Activated CD8-positive, alpha-beta T cell treated with anti-CD3 and anti-CD28 coated beads, Interleukin-2, amount 10 ng/mL, durations not matched to agents 7 days and 5 days (primary cell): ENCODE data around the gene CBX7. TPM values are rescaled to one million over a fixed set of nuclear protein-coding genes. Genes with fewer than 3 reads are reported as not detected.

ENCODE experiments used
- ATAC-seq: fragments of 150-1000 bp; cut with Tn5 transposase; one replicate; pipeline ENCODE4 v1.10.0; 2021; ENCODE audit warnings: moderate library complexity
- CTCF ChIA-PET: fragments of 350-600 bp; sonication (Branson Sonifier 250); formaldehyde crosslinking; loops from one replicate; lab custom pipeline; 2021; ENCODE audit warnings: antibody characterized with exemption; lab: Charles Lee
- POLR2A ChIA-PET: fragments of 350-600 bp; sonication (Branson Sonifier 250); formaldehyde crosslinking; loops from one replicate; lab custom pipeline; 2021; ENCODE audit warnings: antibody characterized with exemption; lab: Charles Lee
- DNase-seq: peaks from one replicate; pipeline ENCODE4 v3.0.0-alpha.2; 2020
- H3K27ac Mint-ChIP-seq: one replicate; pipeline ENCODE4 v1.8.0; 2021; ENCODE audit warnings: mild to moderate bottlenecking, mixed read lengths
- H3K27me3 Mint-ChIP-seq: one replicate; pipeline ENCODE4 v1.8.0; 2021; ENCODE audit warnings: low read depth, mixed read lengths
- H3K36me3 Mint-ChIP-seq: one replicate; pipeline ENCODE4 v1.8.0; 2021; ENCODE audit warnings: low read depth, mixed read lengths
- H3K4me1 Mint-ChIP-seq: one replicate; pipeline ENCODE4 v1.8.0; 2021; ENCODE audit warnings: low read depth, mixed read lengths
- H3K4me3 Mint-ChIP-seq: one replicate; pipeline ENCODE4 v1.8.0; 2021; ENCODE audit warnings: mild to moderate bottlenecking, mixed read lengths
- H3K9me3 Mint-ChIP-seq: one replicate; pipeline ENCODE4 v1.8.0; 2022; ENCODE audit warnings: mixed read lengths; ENCODE audit not compliant: insufficient read depth
- total RNA-seq, 2 experiments: library from RNA; stranded (reverse); gene quantifications; one replicate each; pipeline ENCODE4 v1.2.3, GENCODE V29; 2021

CBX7 gene
- total RNA-seq, 2 experiments from 2014 or later: 8.6 to 8.7 TPM

DNA sequence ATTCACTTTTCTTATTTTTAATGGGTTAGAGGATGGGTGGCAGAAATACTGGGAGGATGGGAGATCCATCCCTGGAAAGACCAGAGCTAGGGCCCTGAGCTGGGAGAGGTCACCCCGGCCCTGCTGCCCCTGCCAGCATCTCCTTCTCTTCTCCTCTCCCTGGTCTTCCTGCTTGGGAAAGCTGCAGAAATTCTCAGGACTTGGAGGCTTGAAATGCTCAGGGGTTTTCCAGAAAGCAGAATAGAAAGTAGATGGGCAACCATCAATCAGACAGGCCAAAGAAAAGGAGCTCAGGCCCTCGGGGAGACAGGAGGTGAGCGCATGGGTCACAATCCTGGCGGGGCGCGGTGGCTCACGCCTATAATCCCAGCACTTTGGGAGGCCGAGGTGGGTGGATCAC lies 53.9 kb downstream of the CBX7 start:
- ATAC-seq: no peak
- H3K36me3 Mint-ChIP-seq: peaks cover 37% of the 10 kb centered on the region
- H3K4me3 Mint-ChIP-seq: peak overlapping the region; percentile 90

DNA sequence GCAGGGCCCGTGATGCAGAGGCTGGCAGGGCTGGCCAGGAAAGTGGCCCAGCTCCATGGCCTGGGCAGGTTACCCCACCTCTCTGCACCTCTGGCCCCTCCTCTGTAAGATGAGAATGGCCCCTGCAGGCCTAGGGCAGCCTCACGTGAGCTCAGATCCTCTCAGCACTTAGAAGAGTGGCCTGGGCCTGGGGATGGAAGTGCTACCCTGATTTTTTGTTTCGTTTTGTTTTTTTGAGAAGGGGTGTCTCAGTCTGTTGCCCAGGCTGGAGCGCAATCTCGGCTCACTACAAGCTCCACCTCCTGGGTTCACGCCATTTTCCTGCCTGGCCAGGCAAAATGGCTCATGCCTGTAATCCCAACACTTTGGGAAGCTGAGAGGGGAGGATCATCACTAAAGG lies 54.5 kb downstream of the CBX7 start:
- POLR2A ChIA-PET: interaction anchor here (0.6 to 2.4 kb wide), 9 partner anchors 8 to 30 kb away, joined by 3 to 13 read pairs (median 4); partner anchors contain the start of gene APOBEC3G
- no peaks in the 10 kb centered on the region for H3K27me3 Mint-ChIP-seq
- peak overlapping the region; percentile 95 for H3K27ac Mint-ChIP-seq
- peaks cover 78% of the 10 kb centered on the region for H3K4me1 Mint-ChIP-seq
- H3K4me3 Mint-ChIP-seq: peak overlapping the region; percentile 90
- ATAC-seq (peak; percentile 22), DNase-seq (no peak)
- CTCF ChIA-PET: interaction anchor here (0.6 to 1.5 kb wide), 4 partner anchors 20 to 531 kb away, joined by 3 to 6 read pairs (median 3); partner anchors contain the start of gene APOBEC3G
- no peaks in the 10 kb centered on the region for H3K9me3 Mint-ChIP-seq
- peaks cover 32% of the 10 kb centered on the region for H3K36me3 Mint-ChIP-seq

More for the DNA sequence above, 53.9 kb downstream of the CBX7 start:
- Mint-ChIP-seq H3K4me1 (peaks cover 78% of the 10 kb centered on the region), H3K27me3 (no peaks in the 10 kb centered on the region), H3K9me3 (no peaks in the 10 kb centered on the region), H3K27ac (peak overlapping the region; percentile 95)
- CTCF ChIA-PET: interaction anchor here (0.6 to 1.5 kb wide), 6 partner anchors 12 to 532 kb away, joined by 3 to 6 read pairs (median 3); partner anchors contain the start of gene APOBEC3G
- DNase-seq: no peak
- POLR2A ChIA-PET: interaction anchor here (0.6 to 2.4 kb wide), 11 partner anchors 8 to 397 kb away, joined by 3 to 13 read pairs (median 4); partner anchors contain the start of gene APOBEC3G

DNA sequence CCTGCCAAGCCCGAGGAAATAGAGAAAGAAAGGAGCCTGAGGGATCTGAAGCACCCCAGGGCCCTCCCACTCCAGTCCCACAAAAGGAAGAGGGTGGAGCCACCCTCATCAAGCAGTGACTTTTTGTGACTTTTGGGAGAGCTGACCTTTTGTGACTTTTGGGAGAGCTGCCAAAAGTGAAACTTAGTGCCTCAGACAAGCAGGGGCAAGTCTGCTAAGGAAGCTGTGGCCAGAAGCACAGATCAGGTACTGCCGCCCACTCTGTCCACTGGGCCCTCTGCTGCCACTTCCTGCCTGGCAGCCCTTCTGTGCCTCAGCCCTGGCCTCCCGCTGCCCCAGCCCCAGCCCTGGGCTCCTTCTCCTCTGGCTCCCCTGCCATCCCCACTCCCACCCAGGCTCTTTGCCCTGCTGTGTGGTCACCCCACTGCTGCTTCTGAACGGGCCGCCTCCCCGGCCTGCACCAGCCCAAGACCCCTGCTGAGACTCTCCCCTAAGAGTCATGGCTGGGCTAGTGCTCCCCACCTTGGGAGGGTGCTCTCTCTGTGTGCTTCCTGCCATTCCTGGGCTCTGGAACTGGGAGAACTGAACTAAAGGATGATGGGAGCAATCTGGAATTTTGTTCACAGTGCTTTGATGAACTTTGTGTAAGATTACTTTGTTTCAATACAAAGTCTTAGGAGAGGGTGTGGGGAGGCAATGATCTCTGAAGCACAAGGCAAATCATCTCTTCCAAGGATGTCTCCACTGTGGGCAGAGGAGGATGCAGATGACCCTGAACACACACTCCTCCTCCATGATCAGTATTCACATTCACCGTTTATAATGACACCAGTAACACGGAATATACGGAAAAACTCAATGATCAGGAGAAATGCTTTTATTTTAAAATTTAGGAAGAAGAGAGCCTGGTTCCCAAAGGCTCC lies 55.1 kb downstream of the CBX7 start, which contains the start of gene APOBEC3H:
Gene APOBEC3H (plus strand): TSS at position 147 of the 923 bp plus-strand sequence. CDS start 3,035 bp downstream, outside the sequence.
- DNase-seq (peak; percentile 70), ATAC-seq (peak; percentile 71)
- H3K4me3 Mint-ChIP-seq: peak within 1 kb of the TSS; percentile 90
- H3K27ac Mint-ChIP-seq: peak within 1 kb of the TSS; percentile 95
- H3K36me3 Mint-ChIP-seq: peaks cover 29% of the 10 kb centered on the region
- no peaks in the 10 kb centered on the region for H3K9me3 Mint-ChIP-seq
- ChIA-PET POLR2A (interaction anchor here (0.7 to 2.4 kb wide), 6 partner anchors 8 to 1288 kb away, joined by 3 to 13 read pairs (median 4); no protein-coding TSS in a partner anchor), CTCF (interaction anchor here (0.7 to 1.5 kb wide), 3 partner anchors 20 to 46 kb away, joined by 3 to 6 read pairs (median 3); no protein-coding TSS in a partner anchor)
- no peaks in the 10 kb centered on the region for H3K27me3 Mint-ChIP-seq
- peaks cover 84% of the 10 kb centered on the region for H3K4me1 Mint-ChIP-seq

DNA sequence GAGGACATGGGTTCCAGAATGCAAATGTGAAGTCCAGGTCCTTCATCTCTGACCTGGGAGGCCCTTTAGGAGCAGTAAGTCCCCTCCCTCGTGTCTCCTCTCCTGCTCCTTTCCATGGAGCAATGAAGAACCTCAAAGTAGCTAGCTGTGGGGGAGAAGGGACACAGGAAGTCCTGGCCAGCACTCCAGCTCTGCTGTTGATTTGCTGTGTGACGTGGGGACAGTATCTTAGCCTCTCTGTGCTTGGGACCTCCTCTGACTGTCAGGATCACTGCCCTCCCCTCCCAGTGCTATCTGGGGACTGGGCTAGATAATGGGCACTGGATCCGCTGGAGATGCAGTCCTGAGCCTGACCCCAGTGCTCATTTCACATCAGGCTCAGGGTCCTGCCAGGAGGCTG lies 56.5 kb downstream of the CBX7 start:
- H3K36me3 Mint-ChIP-seq: peaks cover 37% of the 10 kb centered on the region
- no peak for ATAC-seq
- POLR2A ChIA-PET: interaction anchor here (0.8 kb wide), 1 partner anchor 74 kb away, joined by 3 read pairs; no protein-coding TSS in a partner anchor
- peak overlapping the region; percentile 45 for H3K4me3 Mint-ChIP-seq
- no peak for DNase-seq
- CTCF ChIA-PET: interaction anchor here (1.4 kb wide), 1 partner anchor 93 kb away, joined by 4 read pairs; no protein-coding TSS in a partner anchor
- H3K4me1 Mint-ChIP-seq: peaks cover 97% of the 10 kb centered on the region
- peak overlapping the region; percentile 95 for H3K27ac Mint-ChIP-seq
- H3K9me3 Mint-ChIP-seq: no peaks in the 10 kb centered on the region
- no peaks in the 10 kb centered on the region for H3K27me3 Mint-ChIP-seq

- ChIA-PET POLR2A (interaction anchor here (0.9 to 1.0 kb wide), 3 partner anchors 16 to 224 kb away, joined by 3 read pairs; no protein-coding TSS in a partner anchor), CTCF (interaction anchor here (1.1 to 1.5 kb wide), 4 partner anchors 21 to 92 kb away, joined by 3 to 4 read pairs (median 4); no protein-coding TSS in a partner anchor)
- ATAC-seq (no peak), DNase-seq (peak; percentile 48)
- peaks cover 38% of the 10 kb centered on the region for H3K36me3 Mint-ChIP-seq
- no peaks in the 10 kb centered on the region for H3K9me3 Mint-ChIP-seq
- H3K4me3 Mint-ChIP-seq: peak overlapping the region; percentile 52
- H3K4me1 Mint-ChIP-seq: peaks cover 98% of the 10 kb centered on the region
- H3K27ac Mint-ChIP-seq: peak overlapping the region; percentile 95
- no peaks in the 10 kb centered on the region for H3K27me3 Mint-ChIP-seq
These were observed 57.6 kb downstream of the CBX7 start for GRCh38 chr22:39094717-39095389.

DNA sequence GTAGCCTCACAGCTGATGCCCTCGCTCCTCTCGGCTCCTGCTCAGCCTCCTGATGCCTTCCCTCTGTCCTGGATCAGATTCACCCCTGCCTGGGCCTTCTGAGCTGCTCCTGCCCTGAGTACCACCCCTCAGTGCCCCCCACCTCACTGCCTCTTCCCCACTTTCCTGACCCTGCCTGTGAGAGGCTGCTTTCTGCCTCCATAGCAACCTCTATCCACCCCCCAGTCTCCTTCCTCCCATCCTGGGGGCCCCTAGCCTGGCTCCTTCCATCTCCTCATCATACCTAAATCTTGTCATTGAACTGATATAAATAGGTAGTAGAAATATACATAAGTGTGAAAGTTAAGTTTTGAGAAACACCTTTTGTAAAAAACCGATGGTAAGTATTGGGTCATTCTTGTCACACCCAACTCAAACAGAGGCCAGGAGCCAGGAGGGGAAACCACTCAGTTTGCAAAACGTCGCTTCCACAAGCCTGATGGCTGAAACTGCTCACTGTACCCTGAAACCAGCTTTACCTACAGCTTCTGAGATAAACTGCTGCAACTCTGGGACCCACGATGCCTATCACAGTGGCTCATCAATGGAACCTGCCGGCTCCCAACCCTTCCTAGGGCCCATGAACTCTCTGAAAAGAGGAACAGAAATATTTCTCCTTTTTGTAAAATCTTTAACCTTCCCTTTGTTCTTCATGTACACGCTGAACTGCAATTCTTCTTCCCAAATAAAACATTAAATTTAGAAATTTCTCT lies 60.2 kb downstream of the CBX7 start:
- POLR2A ChIA-PET: interaction anchor here (1.0 kb wide), 1 partner anchor 26 kb away, joined by 3 read pairs; no protein-coding TSS in a partner anchor
- DNase-seq: no peak
- Mint-ChIP-seq H3K27ac (peak overlapping the region; percentile 100), H3K4me1 (peaks cover 98% of the 10 kb centered on the region), H3K27me3 (no peaks in the 10 kb centered on the region), H3K36me3 (peaks cover 45% of the 10 kb centered on the region), H3K9me3 (no peaks in the 10 kb centered on the region), H3K4me3 (peak overlapping the region; percentile 74)
- ATAC-seq: no peak
- CTCF ChIA-PET: interaction anchor here (0.6 to 1.7 kb wide), 2 partner anchors 89 to 107 kb away, joined by 3 to 4 read pairs; no protein-coding TSS in a partner anchor

DNA sequence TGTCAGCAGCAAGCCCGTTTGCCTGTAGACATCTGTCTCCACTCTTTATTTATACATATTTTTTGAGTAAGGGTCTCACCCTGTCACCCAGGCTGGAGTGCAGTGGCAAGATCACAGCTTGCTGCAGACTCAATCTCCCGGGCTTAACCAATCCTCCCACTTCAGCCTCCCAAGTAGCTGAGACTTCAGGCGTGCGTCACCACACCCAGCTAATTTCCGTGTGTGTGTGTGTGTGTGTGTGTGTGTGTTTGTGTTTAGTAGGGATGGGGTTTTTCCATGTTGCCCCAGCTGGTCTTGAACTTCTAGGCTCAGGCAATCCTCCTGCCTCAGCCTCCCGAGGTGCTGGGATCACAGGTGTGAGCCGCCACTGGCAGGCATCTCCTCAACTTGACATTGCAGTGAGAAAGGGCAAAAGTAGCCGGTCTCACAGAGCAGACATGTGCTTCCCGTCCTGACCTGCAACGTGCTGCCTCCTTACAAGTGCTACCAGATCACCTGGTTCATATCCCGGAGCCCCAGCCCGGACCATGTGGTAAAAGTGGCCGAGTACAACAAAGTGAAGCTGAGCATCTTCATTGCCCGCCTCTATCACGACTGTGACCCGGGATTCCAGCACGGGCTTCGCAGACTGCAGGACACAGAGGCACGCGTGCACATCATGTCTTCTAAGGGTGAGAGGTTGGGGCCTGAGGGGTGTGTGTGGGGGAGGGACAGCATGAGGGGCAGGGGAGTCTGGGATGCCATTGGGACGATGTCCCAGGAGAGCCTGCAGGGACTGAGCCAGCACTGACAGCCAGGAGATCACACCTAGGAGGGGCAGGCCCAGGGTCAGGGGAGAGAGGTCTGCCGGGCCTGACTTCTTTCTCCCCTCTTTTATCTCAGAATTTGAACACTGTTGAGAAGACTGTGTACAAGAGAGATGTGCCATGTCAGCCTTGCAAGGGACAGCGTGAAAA lies 61.1 kb downstream of the CBX7 start:
- Mint-ChIP-seq H3K27me3 (no peaks in the 10 kb centered on the region), H3K27ac (peak overlapping the region; percentile 100), H3K36me3 (peaks cover 50% of the 10 kb centered on the region), H3K9me3 (no peaks in the 10 kb centered on the region), H3K4me1 (peaks cover 99% of the 10 kb centered on the region), H3K4me3 (peak overlapping the region; percentile 74)
- ChIA-PET POLR2A (interaction anchor here (1.0 to 1.3 kb wide), 4 partner anchors 8 to 335 kb away, joined by 3 to 6 read pairs (median 3); no protein-coding TSS in a partner anchor), CTCF (interaction anchor here (0.6 to 1.7 kb wide), 3 partner anchors 9 to 107 kb away, joined by 3 to 4 read pairs (median 4); no protein-coding TSS in a partner anchor)
- DNase-seq (no peak), ATAC-seq (no peak)

DNA sequence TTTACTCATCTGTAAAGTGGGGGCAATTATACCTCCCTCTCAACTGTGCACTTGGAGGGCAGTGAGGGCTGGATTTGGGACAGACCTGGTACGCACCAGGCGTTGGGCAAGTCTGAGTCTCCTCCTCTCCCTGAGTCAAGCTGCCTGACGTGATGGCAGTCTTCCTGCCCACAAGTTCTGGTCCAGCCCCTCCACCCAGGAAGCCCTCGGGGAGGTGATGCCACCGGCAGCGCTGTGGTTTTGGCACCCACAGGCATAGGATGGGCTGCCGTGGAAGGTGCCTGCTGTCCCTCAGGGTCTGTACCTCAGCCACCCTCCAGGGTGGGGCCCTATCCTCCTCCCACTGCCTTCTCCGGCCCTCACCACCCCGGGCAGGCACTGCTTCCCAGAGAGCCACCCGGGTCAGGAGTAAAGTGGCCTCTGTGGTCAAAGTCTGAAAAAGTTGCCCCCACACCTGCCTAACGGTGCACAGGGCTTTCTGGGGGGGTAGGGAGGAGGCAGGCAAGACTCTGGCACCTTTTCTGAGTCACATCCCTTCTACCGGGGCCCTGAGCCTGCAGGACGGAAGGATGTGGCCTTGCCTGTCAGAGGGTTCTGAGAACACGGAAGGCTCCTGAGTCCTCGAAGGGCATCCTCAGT lies 61.9 kb downstream of the CBX7 start:
- ATAC-seq (peak; percentile 84), DNase-seq (peak; percentile 95)
- Mint-ChIP-seq H3K27me3 (no peaks in the 10 kb centered on the region), H3K27ac (peak overlapping the region; percentile 100), H3K4me3 (peak overlapping the region; percentile 74), H3K9me3 (no peaks in the 10 kb centered on the region), H3K4me1 (peaks cover 99% of the 10 kb centered on the region), H3K36me3 (peaks cover 59% of the 10 kb centered on the region)
- ChIA-PET CTCF (interaction anchor here (0.6 to 1.9 kb wide), 6 partner anchors 10 to 106 kb away, joined by 3 to 7 read pairs (median 4); partner anchors contain the start of gene APOBEC3G), POLR2A (interaction anchor here (1.0 to 1.5 kb wide), 6 partner anchors 9 to 334 kb away, joined by 3 to 6 read pairs (median 4); no protein-coding TSS in a partner anchor)

DNA sequence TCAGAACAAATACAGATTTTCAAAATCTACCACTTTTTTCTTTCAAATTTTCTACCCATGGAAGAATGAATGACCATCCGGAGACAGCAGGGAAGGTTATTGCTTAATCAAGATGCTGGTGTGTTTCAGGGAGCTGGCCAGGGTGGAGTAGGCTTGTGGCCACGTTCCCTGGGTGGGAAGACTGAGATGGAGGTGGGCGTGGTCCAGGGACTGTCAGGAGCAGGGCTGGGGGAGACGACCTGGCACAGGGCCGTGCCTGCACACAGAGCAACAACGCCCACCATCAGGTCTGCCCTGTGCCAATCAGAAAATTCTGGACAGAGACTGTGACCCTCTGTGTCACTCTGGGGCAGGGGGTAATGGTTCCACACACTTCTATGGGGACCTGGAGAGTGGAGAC lies 62.6 kb downstream of the CBX7 start:
- Mint-ChIP-seq H3K36me3 (peaks cover 64% of the 10 kb centered on the region), H3K4me3 (peak overlapping the region; percentile 74), H3K4me1 (peaks cover 98% of the 10 kb centered on the region), H3K27ac (peak overlapping the region; percentile 100), H3K9me3 (no peaks in the 10 kb centered on the region), H3K27me3 (no peaks in the 10 kb centered on the region)
- ChIA-PET POLR2A (interaction anchor here (0.7 to 1.6 kb wide), 6 partner anchors 9 to 385 kb away, joined by 3 to 6 read pairs (median 4); partner anchors contain the start of gene GTPBP1), CTCF (interaction anchor here (1.4 to 2.5 kb wide), 4 partner anchors 12 to 220 kb away, joined by 3 to 7 read pairs (median 4); partner anchors contain the start of gene APOBEC3G)
- ATAC-seq (no peak), DNase-seq (no peak)
